HepG2 (cell line): ENCODE results near the gene FAF1. TPM values are rescaled to one million over a fixed set of nuclear protein-coding genes. Genes with fewer than 3 reads are reported as not detected.
"Not testable (repeated sequence)": the region's sequence is repeated elsewhere in the genome, so short reads cannot be mapped to it uniquely, and the experiment has no call there.

ENCODE experiments used
- ATAC-seq: fragments of 200-7000 bp; cut with Tn5 transposase; 3 replicates; pipeline ENCODE4 v1.9.1; 2020; ENCODE audit warnings: mild to moderate bottlenecking, moderate library complexity
- BruUV-seq: library from RNA; stranded (reverse); fragments of 400-500 nt; replicated peaks from 2 replicates; lab custom pipeline; 2021; lab: Mats Ljungman, UMichigan
- CTCF ChIA-PET: fragments of 300-600 bp; formaldehyde crosslinking; extraction: SDS; loops from one replicate; lab custom pipeline; 2021; ENCODE audit warnings: low total read pairs, inconsistent platforms, low intra/inter-chr PET ratio; lab: Yijun Ruan, JAX
- POLR2A ChIA-PET: fragments of 350-600 bp; sonication (Branson Sonifier 250); formaldehyde crosslinking; loops from one replicate; lab custom pipeline; 2020; ENCODE audit warnings: antibody characterized with exemption, inconsistent platforms; lab: Yijun Ruan, JAX
- DNase-seq: peaks from one replicate; pipeline ENCODE4 v3.0.0-alpha.2; 2015; ENCODE audit warnings: low spot score
- FAIRE-seq: peaks from 3 replicates; lab custom pipeline; 2011; peaks lifted over from hg19 to GRCh38; lab: Jason Lieb, UNC
- H2AFZ ChIP-seq: one replicate; pipeline ENCODE4 v1.6.1; 2011; ENCODE audit warnings: low read length, inconsistent platforms
- H3K27ac ChIP-seq: fragments of 300-600 bp; 3 replicates; pipeline ENCODE4 v1.8.0; 2011; ENCODE audit warnings: mixed run types, mild to moderate bottlenecking, mixed read lengths, low read length, inconsistent platforms; ENCODE audit not compliant: insufficient read depth; ENCODE audit errors: extremely low read length
- H3K27me3 ChIP-seq, 2 experiments: fragments of 200-600 bp in 1 of 2; 2 replicates in 1 of 2; 3 replicates in 1 of 2; pipeline versions ENCODE4 v1.6.0 to v1.8.0; 2011; ENCODE audit warnings: low read length in 2 of 2, mild to moderate bottlenecking in 2 of 2, moderate library complexity in 2 of 2, inconsistent platforms in 1 of 2; ENCODE audit not compliant: insufficient read depth in 2 of 2, control insufficient read depth in 1 of 2
- H3K36me3 ChIP-seq, 2 experiments: fragments of 200-600 bp in 1 of 2; replicated peaks in 1 of 2; 2 replicates in 1 of 2; 3 replicates in 1 of 2; pipeline versions ENCODE4 v1.5.1 to v1.8.0; 2011; ENCODE audit warnings: low read length in 2 of 2, inconsistent platforms in 1 of 2; ENCODE audit not compliant: insufficient read depth in 2 of 2, control insufficient read depth in 1 of 2
- H3K4me1 ChIP-seq: 2 replicates; pipeline ENCODE4 v1.5.1; 2012; ENCODE audit warnings: low read length, inconsistent platforms; ENCODE audit not compliant: insufficient read depth
- H3K4me2 ChIP-seq: 2 replicates; pipeline ENCODE4 v1.6.0; 2011; ENCODE audit warnings: low read depth, low read length, inconsistent platforms
- H3K4me3 ChIP-seq, 3 experiments: fragments of 200-600 bp in 1 of 3; sonication (generic), shearing (Covaris generic) in 1 of 3; replicated peaks in 1 of 3; 2 replicates each; pipeline ENCODE4 v1.5.1; 2011 to 2016; ENCODE audit warnings: low read length in 3 of 3, inconsistent platforms in 2 of 3, low read depth in 2 of 3, mild to moderate bottlenecking in 2 of 3, control low read depth in 1 of 3, mixed read lengths in 1 of 3; ENCODE audit not compliant: insufficient read depth in 1 of 3
- H3K79me2 ChIP-seq: one replicate; pipeline ENCODE4 v1.6.1; 2011; ENCODE audit warnings: low read length, inconsistent platforms; ENCODE audit not compliant: insufficient read depth
- H3K9ac ChIP-seq: 2 replicates; pipeline ENCODE4 v1.6.0; 2011; ENCODE audit warnings: mild to moderate bottlenecking, low read depth, low read length, inconsistent platforms; ENCODE audit not compliant: insufficient read depth
- H3K9me3 ChIP-seq: 2 replicates; pipeline ENCODE4 v1.5.1; 2012; ENCODE audit warnings: mild to moderate bottlenecking, low read length
- H4K20me1 ChIP-seq: 2 replicates; pipeline ENCODE4 v1.6.0; 2011; ENCODE audit warnings: inconsistent platforms, mild to moderate bottlenecking, low read length, moderate library complexity; ENCODE audit not compliant: insufficient read depth
- AGO1 ChIP-seq: fragments of 200-400 bp; formaldehyde crosslinking; IDR thresholded peaks from 2 replicates; pipeline ENCODE4 v1.6.1; 2017; ENCODE audit warnings: mild to moderate bottlenecking, low read depth, low read length, moderate library complexity; ENCODE audit not compliant: poor library complexity, severe bottlenecking
- HNRNPK ChIP-seq: fragments of 200-400 bp; formaldehyde crosslinking; IDR thresholded peaks from 2 replicates; pipeline ENCODE4 v1.6.1; 2018; ENCODE audit warnings: low read length, low read depth, moderate library complexity, mild to moderate bottlenecking; ENCODE audit not compliant: poor library complexity, severe bottlenecking
- PAWR ChIP-seq: sonication (generic); formaldehyde crosslinking; IDR thresholded peaks from 2 replicates; pipeline ENCODE4 v1.4.0; 2020; ENCODE audit warnings: missing genetic modification reagents, mild to moderate bottlenecking, borderline replicate concordance
- TAF1 ChIP-seq: sonication (generic); formaldehyde crosslinking; IDR thresholded peaks from 2 replicates; pipeline ENCODE4 v1.4.0; 2020; ENCODE audit warnings: missing genetic modification reagents
- ZC3H4 ChIP-seq: sonication (generic); formaldehyde crosslinking; IDR thresholded peaks from 2 replicates; pipeline ENCODE4 v1.4.0; 2020; ENCODE audit warnings: missing genetic modification reagents, borderline replicate concordance
- ZFP36L1 ChIP-seq: sonication (generic); formaldehyde crosslinking; IDR thresholded peaks from 2 replicates; pipeline ENCODE4 v1.8.0; 2022; ENCODE audit warnings: mild to moderate bottlenecking, missing genetic modification reagents, moderate library complexity
- ZMYM4 ChIP-seq: sonication (generic); formaldehyde crosslinking; IDR thresholded peaks from 2 replicates; pipeline ENCODE4 v1.8.1; 2023; ENCODE audit warnings: mild to moderate bottlenecking, missing genetic modification reagents
- ZNF251 ChIP-seq: sonication (generic); formaldehyde crosslinking; IDR thresholded peaks from 2 replicates; pipeline ENCODE4 v1.9.0; 2021; ENCODE audit warnings: mild to moderate bottlenecking, missing genetic modification reagents
- ZNF652 ChIP-seq: IDR thresholded peaks from 2 replicates; pipeline ENCODE4 v1.6.1; 2016; ENCODE audit warnings: low read depth, borderline replicate concordance
- ZNF746 ChIP-seq: sonication (generic); formaldehyde crosslinking; IDR thresholded peaks from 2 replicates; pipeline ENCODE4 v1.8.0; 2022; ENCODE audit warnings: mild to moderate bottlenecking, missing genetic modification reagents
- WGBS: methylation state at CpG from one replicate; pipeline ENCODE4 v1.1.6; 2017; ENCODE audit warnings: low lambda C conversion rate; 5-methylcytosine and 5-hydroxymethylcytosine counted together
- in situ Hi-C: cut with HindIII; loops from 2 replicates; pipeline ENCODE4 v1.10.0; 2017; ENCODE audit warnings: low pct_unique_long_range_greater_than_20kb; ENCODE audit not compliant: extremely low pct_ligation_motif_present
- intact Hi-C: fragments of 100-400 bp; cut with micrococcal nuclease; formaldehyde crosslinking; loops from one replicate; pipeline ENCODE4 v1.10.0; 2022; ENCODE audit not compliant: unreplicated experiment
- polyA plus RNA-seq, 8 experiments: library from polyadenylated mRNA; depleted of rRNA in 3 of 8; stranded (reverse) in 7 of 8; unstranded in 1 of 8; fragments of >200 nt; fragmentation: Illumina TruSeq in 4 of 8; extraction: Trizol in 4 of 8; gene quantifications; 2 replicates each; pipeline versions ENCODE4 v1.2.1 to v1.2.3, GENCODE V29; 2011 to 2016; ENCODE audit warnings: low read depth in 4 of 8, missing spikeins in 1 of 8, mixed read lengths in 1 of 8; ENCODE audit not compliant: insufficient read depth in 1 of 8
- total RNA-seq, 5 experiments: library from RNA; depleted of rRNA; stranded (reverse); fragments of >200 nt; fragmentation: Illumina TruSeq; extraction: Trizol; gene quantifications; 2 replicates each; pipeline ENCODE4 v1.2.3, GENCODE V29; 2016; ENCODE audit warnings: low read depth in 1 of 5
- TF ChIP-seq, protein P1 (sequence below): sonication (generic); formaldehyde crosslinking; IDR thresholded peaks from 2 replicates; pipeline ENCODE4 v1.9.0; 2022; ENCODE audit warnings: low read depth, missing genetic modification reagents
- TF ChIP-seq, protein P2 (sequence below): sonication (generic); formaldehyde crosslinking; IDR thresholded peaks from 2 replicates; pipeline ENCODE4 v1.4.0; 2020; ENCODE audit warnings: missing genetic modification reagents, borderline replicate concordance

FAF1 gene
- total and polyA plus RNA-seq, 2 of the 13 experiments (the other 11 are each of a cell fraction or from before 2014, with no cell fraction given) = 19.4 to 63.3 TPM

DNA sequence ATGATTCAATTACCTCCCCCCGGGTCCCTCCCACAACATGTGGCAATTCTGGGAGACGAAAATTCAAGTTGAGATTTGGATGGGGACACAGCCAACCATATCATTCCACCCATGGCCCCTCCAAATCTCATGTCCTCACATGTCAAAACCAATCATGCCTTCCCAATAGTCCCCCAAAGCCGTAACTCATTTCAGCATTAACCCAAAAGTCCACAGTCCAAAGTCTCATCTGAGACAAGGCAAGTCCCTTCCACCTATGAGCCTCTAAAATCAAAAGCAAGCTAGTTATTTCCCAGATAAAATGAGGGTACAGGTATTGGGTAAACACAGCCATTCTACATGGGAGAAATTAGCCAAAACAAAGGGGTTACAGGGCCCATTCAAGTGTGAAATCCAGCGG is 28.0 kb downstream of the FAF1 start:
- ATAC-seq, H4K20me1 ChIP-seq, H3K4me2 ChIP-seq, FAIRE-seq, intact Hi-C loops, H3K27ac ChIP-seq, H3K27me3 ChIP-seq, H3K4me3 ChIP-seq, H3K36me3 ChIP-seq, DNase-seq, H3K9me3 ChIP-seq, BruUV-seq, POLR2A ChIA-PET, H2AFZ ChIP-seq, CTCF ChIA-PET, H3K9ac ChIP-seq: not testable (repeated sequence)
- 95% methylated on average over 4 of the region's 4 CpGs for WGBS
- Histone ChIP-seq H3K79me2 (peaks cover 31% of the 10 kb centered on the region), H3K4me1 (peaks cover 18% of the 10 kb centered on the region)
- TF ChIP-seq ZMYM4 (CRISPR knock-in tag) = 0 out of 2 replicates have a peak, but pooled peaks have one; percentile 23
- in situ Hi-C loops = loop anchor here (10.0 kb wide), 1 partner anchor 157 kb away; no protein-coding TSS in a partner anchor

DNA sequence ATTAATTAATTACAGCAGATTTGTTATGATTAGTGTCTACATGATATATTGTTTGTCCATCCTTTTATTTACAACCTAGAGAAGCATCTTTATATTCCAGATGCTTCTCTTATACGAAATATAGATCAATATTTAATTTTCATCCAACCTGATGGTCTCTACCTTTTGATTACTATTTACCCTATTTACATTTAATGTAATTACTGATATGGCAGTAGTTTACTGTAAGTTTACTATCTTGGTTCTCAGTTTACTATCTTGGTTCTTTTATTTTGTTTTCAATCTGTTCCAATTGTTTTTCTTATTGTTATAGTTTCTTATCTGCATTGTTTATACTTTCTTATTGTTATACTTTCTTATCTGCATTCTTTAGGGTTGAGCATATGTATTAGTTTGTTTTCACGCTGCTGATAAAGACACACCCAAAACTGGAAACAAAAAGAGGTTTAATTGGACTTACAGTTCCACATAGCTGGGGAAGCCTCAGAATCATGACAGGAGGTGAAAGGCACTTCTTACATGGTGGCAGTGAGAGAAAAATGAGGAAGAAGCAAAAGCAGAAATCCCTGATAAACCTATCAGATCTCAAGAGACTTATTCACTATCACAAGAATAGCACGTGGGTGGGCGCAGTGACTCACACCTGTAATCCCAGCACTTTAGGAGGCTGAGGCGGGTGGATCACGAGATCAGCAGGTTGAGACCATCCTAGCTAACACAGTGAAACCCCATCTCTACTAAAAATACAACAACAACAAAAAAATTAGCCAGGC is 28.9 kb downstream of the FAF1 start:
- H2AFZ ChIP-seq = no peak overlapping the region
- CTCF ChIA-PET = interaction anchor here (2.4 to 2.7 kb wide), 2 partner anchors 128 to 156 kb away, joined by 7 to 21 read pairs; no protein-coding TSS in a partner anchor
- no peaks in the 10 kb centered on the region for H3K9me3 ChIP-seq
- H4K20me1 ChIP-seq = no peaks in the 10 kb centered on the region
- H3K4me3 ChIP-seq = no peak overlapping the region
- in situ Hi-C loops = loop anchor here (10.0 kb wide), 1 partner anchor 156 kb away; no protein-coding TSS in a partner anchor
- H3K9ac ChIP-seq = no peak overlapping the region
- intact Hi-C loops = no loop called here
- no peak overlapping the region for H3K27ac ChIP-seq
- no TSS peak for BruUV-seq
- DNase-seq = no peak
- H3K36me3 ChIP-seq = no peaks in the 10 kb centered on the region; a peak in 1 of 5 replicates
- H3K4me2 ChIP-seq = no peak overlapping the region
- peaks cover 18% of the 10 kb centered on the region for H3K4me1 ChIP-seq
- no peaks in the 10 kb centered on the region for H3K27me3 ChIP-seq
- TF ChIP-seq ZNF251 (CRISPR knock-in tag) (no peak), HNRNPK (no peak), AGO1 (no peak), ZNF746 (CRISPR knock-in tag) (no peak), ZNF652 (CRISPR knock-in tag) (no peak), TAF1 (CRISPR knock-in tag) (no peak), ZC3H4 (no peak), ZFP36L1 (CRISPR knock-in tag) (no peak), PAWR (no peak)
- TF ChIP-seq, protein P1, sequence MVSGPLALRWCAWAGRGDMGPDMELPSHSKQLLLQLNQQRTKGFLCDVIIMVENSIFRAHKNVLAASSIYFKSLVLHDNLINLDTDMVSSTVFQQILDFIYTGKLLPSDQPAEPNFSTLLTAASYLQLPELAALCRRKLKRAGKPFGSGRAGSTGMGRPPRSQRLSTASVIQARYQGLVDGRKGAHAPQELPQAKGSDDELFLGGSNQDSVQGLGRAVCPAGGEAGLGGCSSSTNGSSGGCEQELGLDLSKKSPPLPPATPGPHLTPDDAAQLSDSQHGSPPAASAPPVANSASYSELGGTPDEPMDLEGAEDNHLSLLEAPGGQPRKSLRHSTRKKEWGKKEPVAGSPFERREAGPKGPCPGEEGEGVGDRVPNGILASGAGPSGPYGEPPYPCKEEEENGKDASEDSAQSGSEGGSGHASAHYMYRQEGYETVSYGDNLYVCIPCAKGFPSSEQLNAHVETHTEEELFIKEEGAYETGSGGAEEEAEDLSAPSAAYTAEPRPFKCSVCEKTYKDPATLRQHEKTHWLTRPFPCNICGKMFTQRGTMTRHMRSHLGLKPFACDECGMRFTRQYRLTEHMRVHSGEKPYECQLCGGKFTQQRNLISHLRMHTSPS = no peak
- TF ChIP-seq, protein P2, sequence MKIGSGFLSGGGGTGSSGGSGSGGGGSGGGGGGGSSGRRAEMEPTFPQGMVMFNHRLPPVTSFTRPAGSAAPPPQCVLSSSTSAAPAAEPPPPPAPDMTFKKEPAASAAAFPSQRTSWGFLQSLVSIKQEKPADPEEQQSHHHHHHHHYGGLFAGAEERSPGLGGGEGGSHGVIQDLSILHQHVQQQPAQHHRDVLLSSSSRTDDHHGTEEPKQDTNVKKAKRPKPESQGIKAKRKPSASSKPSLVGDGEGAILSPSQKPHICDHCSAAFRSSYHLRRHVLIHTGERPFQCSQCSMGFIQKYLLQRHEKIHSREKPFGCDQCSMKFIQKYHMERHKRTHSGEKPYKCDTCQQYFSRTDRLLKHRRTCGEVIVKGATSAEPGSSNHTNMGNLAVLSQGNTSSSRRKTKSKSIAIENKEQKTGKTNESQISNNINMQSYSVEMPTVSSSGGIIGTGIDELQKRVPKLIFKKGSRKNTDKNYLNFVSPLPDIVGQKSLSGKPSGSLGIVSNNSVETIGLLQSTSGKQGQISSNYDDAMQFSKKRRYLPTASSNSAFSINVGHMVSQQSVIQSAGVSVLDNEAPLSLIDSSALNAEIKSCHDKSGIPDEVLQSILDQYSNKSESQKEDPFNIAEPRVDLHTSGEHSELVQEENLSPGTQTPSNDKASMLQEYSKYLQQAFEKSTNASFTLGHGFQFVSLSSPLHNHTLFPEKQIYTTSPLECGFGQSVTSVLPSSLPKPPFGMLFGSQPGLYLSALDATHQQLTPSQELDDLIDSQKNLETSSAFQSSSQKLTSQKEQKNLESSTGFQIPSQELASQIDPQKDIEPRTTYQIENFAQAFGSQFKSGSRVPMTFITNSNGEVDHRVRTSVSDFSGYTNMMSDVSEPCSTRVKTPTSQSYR (CRISPR knock-in tag) = no peak
- ATAC-seq = no peak
- H3K79me2 ChIP-seq = peaks cover 26% of the 10 kb centered on the region
- POLR2A ChIA-PET = no interaction called here
- 97% methylated on average over 6 of the region's 6 CpGs for WGBS
- no peak for FAIRE-seq
